ENCODE data around the gene C1orf105.
A peak's percentile ranks its signal among the peaks of the same experiment; 100 is the strongest.
"Not testable (repeated sequence)": the region's sequence is repeated elsewhere in the genome, so short reads cannot be mapped to it uniquely, and the experiment has no call there.

Gene C1orf105

DNA sequence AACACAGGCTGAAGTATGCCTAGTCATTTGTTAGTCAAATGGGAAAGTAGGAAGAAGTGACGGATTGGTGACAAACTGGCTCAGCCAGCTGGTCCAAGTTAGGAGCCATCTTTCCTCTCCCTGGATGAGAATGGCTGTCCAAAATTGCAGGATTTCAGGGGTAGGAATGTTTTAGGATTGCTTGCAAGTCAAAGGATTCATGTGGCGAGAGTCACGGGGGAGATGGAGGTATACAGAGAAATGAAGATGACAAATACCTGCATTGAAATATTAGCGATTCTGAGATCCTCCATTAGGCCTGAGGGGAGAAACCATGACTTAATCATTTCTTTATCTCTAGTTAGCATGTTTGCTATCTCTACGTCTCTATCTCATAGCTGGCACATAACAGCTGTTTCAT is 65.1 kb downstream of the C1orf105 start:
- no peak for DNase-seq (ENCODE audit: low spot score)
- FAIRE-seq, result no peak

DNA sequence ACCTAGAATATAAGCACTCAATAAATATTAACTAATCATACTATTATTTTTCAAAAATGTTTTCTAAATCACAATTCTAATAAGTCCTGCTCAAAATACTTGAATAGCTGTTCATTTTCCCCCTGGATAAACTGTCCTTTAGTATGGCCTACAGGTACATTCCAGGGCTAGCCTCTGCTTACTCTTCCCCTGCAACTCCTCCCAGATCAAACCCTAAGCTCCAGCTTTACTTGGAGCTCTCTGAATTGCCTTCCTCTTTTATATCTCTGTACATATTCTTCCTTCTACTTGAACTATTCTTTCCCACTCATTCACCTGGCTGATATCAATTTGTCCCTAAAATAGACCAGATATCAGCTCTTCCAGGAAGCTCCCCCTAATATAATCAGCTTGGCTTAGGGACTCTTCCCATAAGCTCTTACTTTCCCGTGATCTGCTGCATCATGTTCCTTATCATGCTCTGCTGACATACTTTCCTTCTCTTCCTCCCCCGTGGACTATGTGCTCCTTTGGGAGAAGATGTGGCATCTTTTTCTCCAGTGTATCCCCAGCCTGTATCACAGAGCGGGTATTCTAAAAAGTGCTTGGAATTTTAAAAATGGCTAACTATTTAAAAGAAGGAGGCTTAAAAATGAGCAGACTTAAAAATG is 66.4 kb downstream of the C1orf105 start:
- DNase-seq (ENCODE audit: low spot score), result no peak

DNA sequence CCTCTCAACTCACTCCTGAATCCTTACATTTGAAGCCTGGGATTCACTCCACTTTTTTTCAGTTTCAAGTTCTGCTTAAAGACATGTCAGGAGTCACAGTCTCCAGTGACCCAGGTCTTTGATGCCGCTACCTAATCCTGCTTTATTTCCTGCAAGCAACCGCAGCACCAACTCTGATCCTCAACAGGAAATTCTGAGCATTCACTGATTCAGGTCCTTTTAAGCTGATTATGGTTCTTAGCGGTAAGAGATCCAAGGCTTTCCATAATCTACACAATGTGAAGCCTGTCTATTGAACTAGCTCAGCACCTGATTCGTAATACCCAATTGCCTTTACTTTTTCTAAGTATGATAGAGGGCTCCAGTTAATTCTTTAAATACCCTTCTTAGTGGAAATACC is 67.1 kb downstream of the C1orf105 start:
- FAIRE-seq (no peak), DNase-seq (ENCODE audit: low spot score) (no peak)

More for the DNA sequence above, 66.4 kb downstream of the C1orf105 start:
- no peak for FAIRE-seq

DNA sequence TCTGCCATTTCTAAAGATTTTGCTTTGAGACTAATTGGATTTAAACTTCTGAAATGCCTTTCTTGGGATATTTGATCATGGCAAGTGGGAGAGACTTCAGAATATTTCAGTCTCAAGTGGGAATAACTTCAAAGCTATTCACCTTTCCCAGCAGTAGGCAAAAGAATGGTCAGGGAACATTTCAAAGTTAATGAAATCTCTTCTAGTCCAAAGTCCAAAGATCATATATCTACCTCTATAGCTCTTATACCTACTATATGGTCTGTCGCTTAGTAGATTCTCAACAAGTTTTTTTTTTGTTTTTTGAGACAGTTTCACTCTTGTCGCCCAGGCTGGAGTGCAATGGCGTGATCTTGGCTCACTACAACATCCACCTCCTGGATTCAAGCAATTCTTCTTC is 67.9 kb downstream of the C1orf105 start:
- no peak for FAIRE-seq
- no peak for DNase-seq (ENCODE audit: low spot score)

DNA sequence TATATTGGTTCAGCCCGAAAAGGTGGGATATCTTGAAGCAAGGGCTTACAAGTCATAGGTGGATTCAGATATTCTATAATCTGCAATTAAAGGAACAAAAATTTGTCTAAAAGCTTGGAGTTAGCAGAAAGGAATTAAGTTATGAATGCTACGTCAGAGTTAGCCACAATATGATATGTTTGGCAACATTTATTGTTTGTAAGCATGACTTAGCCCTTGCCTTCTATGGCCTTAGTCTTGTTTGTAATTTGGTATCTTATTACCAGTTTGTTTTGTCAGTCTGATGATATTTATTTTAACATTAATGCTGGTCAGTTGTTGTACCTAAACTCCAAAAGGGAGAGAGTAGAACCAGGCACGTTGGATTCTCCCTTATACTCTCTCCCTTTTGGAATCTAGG is 69.4 kb downstream of the C1orf105 start:
- FAIRE-seq (no peak), DNase-seq (ENCODE audit: low spot score) (no peak)

DNA sequence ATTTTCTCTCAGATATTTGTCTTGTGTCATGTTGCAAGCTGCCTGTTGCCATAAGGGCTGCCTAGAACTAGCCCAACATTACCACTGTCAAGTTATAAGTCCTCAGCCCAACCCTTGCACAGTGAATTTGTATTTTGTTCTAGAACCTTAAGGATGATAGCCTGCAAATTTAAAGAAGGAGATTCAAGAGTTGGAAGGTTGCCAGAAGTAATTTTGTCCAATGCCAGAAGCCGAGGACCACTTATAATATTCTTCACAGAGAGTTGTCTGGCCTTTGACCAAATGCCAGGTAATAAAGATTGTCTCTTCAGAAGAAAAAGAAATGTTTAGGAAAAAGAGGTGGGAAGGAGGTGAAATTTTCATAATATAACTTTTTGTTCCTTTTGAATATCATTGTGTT is 71.9 kb downstream of the C1orf105 start:
- no peak for DNase-seq (ENCODE audit: low spot score)
- FAIRE-seq, result no peak

DNA sequence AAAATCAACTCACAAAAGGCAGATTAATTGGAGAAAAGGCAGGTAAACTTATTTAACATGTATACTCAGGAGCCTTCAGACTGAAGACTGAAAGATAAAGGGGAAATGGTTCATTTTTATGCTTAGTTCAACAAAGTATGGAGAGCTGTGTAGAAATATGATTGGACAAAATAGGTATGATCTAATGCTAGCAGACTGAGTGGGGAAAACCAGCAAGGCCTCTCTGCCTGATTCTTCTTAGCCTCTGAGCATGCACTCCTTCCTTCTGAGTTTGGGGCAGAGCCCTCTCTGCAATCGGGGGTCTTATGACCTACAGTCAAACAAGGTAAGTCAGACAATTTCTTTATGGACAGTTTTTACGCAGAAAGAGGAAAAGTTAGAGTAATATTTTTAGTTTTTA is 73.7 kb downstream of the C1orf105 start:
- FAIRE-seq, result no peak
- DNase-seq (ENCODE audit: low spot score), result no peak

DNA sequence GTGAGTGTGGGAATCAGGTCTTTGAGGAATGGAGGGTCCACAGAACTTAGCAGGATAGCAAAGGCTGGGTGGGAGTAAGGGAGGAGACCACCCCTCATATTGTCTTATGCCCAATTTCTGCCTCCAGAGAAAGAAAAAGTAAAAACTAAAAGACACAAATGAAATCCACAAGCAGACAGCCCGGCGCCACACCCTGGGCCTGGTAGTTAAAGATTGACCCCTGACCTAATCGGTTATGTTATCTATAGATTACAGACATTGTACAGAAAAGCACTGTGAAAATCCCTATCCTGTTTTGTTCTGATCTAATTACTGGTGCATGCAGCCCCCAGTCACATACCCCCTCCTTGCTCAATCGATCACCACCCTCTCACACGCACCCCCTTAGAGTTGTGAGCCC is 75.6 kb downstream of the C1orf105 start:
- FAIRE-seq; DNase-seq (ENCODE audit: low spot score): not testable (repeated sequence)

DNA sequence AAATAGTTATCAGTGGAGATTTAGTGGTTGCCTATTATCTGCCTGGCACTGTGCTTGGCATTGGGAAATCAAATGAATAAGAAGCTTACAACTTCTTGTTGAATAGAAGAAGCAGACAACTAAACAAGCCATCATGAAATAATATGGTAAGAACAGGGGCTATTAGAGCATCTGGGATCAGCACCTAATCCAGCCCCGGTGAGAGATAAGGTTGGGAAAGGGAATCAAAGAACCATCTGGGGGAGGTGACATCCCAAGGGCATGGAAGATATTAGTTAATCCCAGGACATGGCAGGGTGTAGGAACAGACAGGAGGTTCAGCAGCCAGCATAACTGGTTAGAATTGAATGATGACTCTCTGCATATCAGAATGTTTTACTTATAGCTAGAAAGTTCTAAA is 76.2 kb downstream of the C1orf105 start:
- DNase-seq (ENCODE audit: low spot score), result no peak
- no peak for FAIRE-seq

DNA sequence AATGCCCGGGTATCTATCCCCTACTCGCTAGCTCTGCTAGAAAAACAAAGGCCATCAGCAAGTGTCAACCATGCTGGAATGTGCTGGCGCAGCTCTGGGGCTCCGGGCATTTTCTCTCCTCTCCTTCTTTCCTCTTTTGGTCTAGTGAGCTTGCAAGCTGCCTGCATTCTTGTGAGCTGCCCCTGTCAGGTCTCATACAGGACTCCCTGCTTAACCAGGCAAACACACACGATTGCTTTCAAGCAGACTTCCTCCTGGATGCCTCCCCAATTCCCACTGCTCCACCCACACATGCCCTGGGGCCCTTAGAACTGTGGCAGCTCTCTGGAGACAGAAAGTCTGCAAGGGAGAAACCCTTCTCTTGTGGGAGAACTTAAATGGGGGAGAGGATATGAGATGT is 76.7 kb downstream of the C1orf105 start:
- FAIRE-seq (no peak), DNase-seq (ENCODE audit: low spot score) (no peak)

DNA sequence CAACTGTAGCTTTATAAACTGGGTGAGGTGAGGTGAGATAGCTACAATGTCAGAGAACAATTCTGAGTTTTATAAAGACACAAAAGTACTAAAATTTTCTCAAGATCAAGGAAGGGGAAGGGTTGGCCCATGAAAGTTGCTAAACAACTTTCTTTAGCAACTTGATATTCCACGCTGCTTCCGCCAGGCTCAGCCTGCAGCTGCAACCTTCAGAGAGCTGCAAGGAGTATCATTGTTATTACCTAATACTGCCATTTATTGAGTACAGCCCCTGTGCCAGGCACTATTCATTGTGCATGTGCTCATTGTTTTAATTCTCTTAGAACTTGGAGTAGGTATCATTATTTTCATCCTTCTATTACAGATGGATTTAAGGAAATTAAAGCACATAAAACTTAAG is 78.4 kb downstream of the C1orf105 start:
- FAIRE-seq, result no peak
- DNase-seq (ENCODE audit: low spot score), result no peak

DNA sequence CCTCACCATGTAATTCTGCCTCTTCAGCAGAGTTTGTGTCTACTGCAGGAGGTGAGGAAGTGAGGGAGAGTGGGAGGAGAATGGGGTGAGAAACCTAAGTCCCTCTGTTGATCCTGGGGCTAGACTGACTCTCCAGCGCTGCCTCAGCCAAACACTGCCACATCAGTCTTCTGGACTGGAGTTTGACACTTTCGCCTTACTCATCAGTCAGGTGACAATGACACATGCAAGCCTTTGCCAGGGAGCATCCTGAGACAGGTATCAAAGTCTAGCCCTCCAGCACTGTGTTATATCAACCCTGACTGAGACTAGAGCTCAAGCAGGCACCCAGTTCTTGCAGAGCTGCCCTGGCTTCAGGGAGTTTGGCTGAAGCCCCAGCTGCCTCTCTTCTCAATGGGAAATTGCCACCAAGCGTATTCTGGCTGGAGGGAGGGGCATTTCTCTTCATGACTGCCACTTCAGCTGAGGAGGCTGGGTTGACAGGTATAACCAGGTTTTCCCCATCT is 79.2 kb downstream of the C1orf105 start:
- FAIRE-seq (peak; percentile 22), DNase-seq (ENCODE audit: low spot score) (peak; percentile 50)

DNA sequence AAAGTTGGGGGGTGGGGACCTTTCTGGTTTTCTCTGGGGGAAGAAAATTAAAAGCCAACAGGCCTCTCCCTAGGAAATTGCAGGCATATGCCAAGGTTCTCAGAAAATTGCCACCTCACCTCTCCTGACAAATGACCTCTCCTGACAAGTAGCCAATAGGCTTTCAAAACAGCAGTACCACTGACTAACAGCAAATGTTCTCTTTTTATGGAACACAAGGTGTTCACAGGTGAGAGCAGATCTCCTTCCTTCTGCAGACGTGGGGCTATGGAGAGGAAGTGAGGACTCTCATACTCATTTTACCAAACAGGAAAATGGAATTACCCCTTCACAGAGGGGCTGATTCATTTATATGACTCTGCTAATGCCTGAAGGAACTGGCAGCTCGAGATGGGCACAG is 79.7 kb downstream of the C1orf105 start:
- FAIRE-seq (no peak), DNase-seq (ENCODE audit: low spot score) (no peak)

DNA sequence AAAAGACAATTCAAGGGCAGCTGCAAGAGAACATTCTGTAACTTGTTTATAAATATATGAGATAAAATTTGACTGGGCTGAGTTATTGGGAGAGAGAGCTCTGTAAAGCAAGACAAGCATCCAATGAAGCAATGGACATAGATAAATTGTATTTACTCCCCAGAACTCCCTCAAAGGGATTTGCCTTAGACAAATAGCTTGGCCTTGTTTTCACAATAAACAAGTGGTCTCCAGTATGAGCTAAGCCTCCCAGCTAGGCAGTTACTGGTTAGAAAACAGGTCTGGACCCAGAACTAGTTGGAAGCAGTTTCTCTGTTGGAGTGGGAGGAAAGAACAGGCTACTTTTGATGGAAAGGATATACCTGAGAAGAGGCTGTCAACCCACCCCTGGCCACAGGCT is 87.3 kb downstream of the C1orf105 start:
- FAIRE-seq (no peak), DNase-seq (ENCODE audit: low spot score) (no peak)

DNA sequence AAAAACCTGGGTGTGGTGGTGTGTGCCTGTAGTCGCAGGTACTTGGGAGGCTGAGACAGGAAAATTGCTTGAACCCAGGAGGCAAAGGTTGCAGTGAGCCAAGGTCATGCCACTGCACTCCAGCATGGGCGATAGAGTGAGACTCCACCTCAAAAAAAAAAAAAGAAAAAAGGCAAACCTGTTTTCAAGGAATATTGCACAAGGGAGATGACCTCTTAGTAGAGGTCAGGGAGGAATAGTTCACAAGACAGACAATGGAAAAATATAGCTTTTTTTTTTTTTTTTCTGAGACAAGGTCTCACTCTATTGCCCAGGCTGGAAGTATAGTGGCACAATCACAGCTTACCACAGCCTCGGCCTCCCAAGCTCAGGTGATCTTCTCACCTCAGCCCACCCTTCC is 90.0 kb downstream of the C1orf105 start:
- no peak for DNase-seq (ENCODE audit: low spot score)
- FAIRE-seq, result no peak

DNA sequence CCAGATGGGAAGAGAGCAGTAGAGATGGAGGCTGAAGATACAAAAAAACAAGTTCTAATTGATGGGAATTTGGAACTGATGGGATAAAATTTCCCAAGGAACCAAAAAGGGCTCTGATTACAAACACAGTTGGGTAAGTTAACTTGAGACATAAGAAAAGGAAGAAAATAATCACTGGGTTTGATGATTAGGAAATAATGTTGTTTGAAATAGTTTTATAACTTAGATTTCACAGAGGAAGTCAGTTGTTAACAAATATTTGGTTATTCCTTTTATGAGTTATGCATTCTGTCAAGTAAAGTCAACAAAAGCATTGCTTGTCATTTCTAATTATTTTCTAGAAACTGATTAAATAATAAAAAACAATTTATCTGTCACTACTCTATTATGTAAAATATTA is 92.1 kb downstream of the C1orf105 start:
- FAIRE-seq (no peak), DNase-seq (ENCODE audit: low spot score) (no peak)

DNA sequence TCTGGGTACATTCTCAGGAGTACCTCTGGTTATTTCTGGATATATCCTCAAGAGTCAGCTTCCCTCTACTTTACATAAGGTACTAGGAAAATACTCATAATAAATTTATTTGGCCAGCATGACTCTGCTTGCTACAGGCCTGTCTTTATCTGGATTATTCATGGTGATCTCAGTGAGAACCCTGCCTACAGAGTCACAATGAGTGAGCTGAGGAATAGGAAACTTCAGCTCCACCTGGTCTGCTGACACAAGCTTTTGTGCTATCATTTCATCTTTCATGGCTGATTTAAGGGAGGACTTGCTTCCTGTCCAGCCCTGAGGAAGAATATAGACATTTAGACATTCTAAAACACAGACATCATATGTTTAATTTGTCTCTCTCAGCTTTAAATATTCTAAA is 93.0 kb downstream of the C1orf105 start:
- FAIRE-seq, result no peak

DNA sequence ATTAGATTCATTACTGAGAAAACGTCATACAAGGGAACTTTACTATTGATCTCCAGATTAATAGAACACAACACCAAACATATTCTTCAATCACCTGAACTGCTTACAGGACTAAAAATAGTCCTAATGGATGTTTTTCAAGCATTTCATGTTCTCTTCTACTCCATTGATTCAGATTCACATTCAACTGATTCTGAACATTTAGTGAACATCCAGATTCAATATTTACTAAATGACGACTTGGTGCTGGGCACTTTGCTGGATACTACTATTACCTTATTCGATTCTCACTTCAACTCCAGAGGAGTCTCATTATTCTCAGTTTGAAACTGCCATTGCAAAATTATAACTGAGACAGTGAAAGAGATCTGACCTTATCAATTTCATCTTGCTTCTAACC is 93.6 kb downstream of the C1orf105 start:
- DNase-seq (ENCODE audit: low spot score), result no peak
- FAIRE-seq, result no peak

More for the DNA sequence above, 93.0 kb downstream of the C1orf105 start:
- DNase-seq (ENCODE audit: low spot score), result no peak

DNA sequence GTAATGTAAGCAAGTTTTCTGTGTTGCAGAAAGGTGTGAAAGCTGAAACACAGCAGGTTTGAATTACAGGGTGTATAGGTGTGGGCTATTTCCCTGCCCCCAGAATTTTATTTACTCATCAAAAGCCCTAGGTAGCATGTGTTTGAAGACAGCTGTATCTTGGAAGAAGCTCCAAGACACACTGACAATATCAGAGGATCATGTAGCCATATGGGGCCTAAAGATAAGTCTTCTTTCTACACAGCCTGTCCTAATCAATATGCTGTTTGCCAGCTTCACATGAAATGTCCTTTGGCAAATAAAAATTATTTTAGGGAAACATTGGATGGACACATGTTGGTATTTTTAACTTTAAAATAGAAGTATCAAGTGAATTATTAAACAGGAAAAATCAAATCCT is 95.0 kb downstream of the C1orf105 start:
- FAIRE-seq, result no peak
- no peak for DNase-seq (ENCODE audit: low spot score)

DNA sequence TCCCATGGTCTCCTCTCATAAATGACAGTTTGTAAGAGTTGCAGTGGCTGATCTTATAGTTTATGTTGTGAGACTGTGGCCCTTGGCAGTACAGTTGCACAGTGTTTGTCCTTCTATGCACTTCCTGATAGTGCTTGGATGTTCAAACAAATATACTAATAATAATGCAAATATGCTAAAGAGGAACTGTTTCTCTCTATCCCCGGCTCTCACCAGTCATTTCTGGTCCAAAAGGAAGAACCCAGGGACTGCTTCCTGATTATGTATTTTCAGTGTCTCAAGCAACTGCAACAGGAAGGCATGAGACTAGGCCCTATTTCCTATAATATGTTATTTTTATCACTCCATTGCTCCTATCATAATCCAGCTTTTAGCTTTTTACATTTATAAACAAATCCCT is 95.4 kb downstream of the C1orf105 start:
- FAIRE-seq (no peak), DNase-seq (ENCODE audit: low spot score) (no peak)

DNA sequence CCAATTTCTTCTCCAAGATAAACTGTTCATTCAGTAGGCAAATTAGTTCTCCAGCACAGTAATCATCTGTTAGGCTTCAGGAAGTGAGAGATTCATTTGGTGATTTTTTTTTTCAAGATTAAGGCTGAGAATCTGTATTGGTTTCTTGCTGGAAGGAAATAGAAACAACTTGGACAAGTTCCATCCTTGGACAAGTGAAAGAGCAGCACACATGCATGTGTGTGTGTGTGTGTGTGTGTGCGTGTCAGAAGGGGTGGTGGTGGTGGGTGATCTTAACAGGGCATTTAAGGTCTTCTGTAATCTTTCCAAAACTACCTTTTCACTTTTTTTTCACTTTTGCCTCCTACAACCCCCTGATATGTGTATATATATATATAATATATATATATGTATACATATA is 96.6 kb downstream of the C1orf105 start:
- DNase-seq (ENCODE audit: low spot score), result no peak

DNA sequence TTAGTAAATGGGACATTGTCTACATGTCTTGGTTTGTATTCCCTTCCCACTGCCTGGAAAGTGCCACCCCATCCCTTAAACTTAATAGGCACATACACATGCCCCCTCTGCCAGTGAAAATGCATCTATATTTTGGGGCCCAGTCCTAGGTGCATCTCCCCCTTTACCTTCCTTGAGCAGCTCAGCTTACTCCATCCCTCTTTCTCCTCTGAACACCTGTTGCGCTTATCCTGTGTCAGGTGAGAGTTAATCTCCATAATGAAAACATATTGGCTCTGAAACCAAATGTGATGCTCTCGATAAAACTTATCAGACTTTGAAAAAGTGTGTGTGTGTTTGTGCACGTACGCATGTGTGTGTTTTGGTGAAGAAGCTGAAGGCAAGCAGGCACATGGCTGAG is 97.1 kb downstream of the C1orf105 start:
- no peak for DNase-seq (ENCODE audit: low spot score)
- no peak for FAIRE-seq

More for the DNA sequence above, 96.6 kb downstream of the C1orf105 start:
- FAIRE-seq, result no peak

All from RCC 7860 (cell line).